ENCODE results near the gene ESPNL.

The ESPNL gene

GRCh38 chr2:238095143-238095542 is 5.0 kb upstream of the ESPNL start:
- in situ Hi-C loops (cut with HindIII; ENCODE audit: low pct_ligation_motif_present, low pct_unique_long_range_greater_than_20kb, low sequenced_read_pairs) = no loop called here
- DNase-seq = no peak

DNA sequence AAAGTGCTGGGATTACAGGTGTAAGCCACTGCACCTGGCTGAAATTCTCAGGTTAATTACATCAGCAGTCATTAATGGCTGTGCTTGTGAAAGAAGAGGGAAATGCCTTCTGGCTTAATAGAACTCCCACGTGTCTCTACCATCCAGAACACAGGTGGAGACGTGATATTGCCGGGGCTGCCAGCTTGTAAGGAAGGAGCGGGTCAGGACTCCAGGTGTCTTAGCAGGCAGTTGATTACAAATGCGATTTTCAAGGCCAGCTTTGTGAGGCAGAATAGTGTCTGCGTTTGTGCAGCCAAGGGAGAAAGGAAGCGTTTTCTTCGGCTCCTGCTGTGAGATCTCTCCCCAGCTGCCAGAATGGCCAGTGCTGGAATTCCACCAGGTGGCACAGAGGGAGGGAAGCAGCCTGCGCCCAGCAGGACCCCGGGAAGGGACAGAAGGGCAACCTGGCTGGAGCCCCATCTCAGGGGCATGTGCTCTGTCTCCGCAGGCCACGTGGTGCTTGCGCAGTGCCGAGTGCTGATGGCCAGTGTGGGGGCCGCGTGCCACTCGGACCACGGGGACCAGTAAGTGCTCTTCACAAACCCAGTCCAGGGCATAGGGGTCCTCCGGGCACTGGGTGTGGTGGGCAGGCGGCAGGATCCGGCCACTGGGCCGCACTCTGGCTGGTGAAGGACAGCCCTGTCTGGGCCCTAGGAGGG is 3.7 kb upstream of the ESPNL start:
- no peak for DNase-seq
- in situ Hi-C loops (cut with HindIII; ENCODE audit: low pct_ligation_motif_present, low pct_unique_long_range_greater_than_20kb, low sequenced_read_pairs) = no loop called here

- in situ Hi-C loops (cut with HindIII; ENCODE audit: low pct_ligation_motif_present, low pct_unique_long_range_greater_than_20kb, low sequenced_read_pairs) = no loop called here
- DNase-seq = no peak
These were observed 2.7 kb upstream of the ESPNL start for GRCh38 chr2:238097201-238097987.

DNA sequence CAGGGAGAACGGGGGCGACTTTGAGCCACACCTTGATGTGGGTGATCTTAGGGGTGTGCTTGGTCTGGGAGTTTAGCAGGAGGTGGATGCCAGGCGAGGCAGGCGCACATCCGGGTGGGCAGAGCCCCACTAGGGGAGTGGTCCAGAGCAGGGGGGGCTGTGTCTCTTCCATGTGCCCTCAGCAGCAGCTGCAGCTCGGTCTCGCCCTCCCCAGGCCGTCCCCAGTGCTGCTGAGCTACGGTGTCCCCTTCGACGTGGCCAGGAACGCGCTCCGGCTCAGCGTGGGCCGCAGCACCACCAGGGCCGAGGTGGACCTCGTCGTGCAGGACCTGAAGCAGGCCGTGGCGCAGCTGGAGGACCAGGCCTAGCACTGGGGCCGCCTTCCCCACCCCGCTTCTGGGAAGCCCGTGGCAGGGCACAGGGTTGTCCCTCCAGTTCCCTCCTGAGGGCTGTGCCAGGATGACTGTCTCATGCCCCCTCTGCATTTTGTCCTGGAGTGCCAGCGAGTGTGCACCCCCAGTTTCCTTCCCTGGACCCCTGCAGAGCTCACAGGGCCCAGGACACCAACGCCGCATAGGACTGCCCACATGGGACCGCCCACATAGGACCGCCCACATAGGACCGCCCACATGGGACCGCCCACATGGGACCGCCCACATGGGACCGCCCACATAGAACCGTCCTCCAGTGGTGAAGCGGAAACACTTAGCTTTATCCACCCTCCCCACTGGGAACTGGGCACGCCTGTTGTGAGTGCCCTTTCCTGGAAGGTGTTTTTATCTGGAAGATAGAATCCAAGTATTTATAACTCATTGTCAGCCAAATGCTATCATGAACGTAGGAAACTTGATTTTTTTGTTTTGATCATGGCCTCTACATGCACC is 1.9 kb upstream of the ESPNL start:
- DNase-seq = peak; percentile 88
- in situ Hi-C loops (cut with HindIII; ENCODE audit: low pct_ligation_motif_present, low pct_unique_long_range_greater_than_20kb, low sequenced_read_pairs) = no loop called here

GRCh38 chr2:238098901-238099713 is 1.0 kb upstream of the ESPNL start:
- in situ Hi-C loops (cut with HindIII; ENCODE audit: low pct_ligation_motif_present, low pct_unique_long_range_greater_than_20kb, low sequenced_read_pairs) = no loop called here
- peak; percentile 68 for DNase-seq

- DNase-seq = no peak
- in situ Hi-C loops (cut with HindIII; ENCODE audit: low pct_ligation_motif_present, low pct_unique_long_range_greater_than_20kb, low sequenced_read_pairs) = no loop called here
These were observed 459 bp upstream of the ESPNL start for GRCh38 chr2:238099714-238100048.

DNA sequence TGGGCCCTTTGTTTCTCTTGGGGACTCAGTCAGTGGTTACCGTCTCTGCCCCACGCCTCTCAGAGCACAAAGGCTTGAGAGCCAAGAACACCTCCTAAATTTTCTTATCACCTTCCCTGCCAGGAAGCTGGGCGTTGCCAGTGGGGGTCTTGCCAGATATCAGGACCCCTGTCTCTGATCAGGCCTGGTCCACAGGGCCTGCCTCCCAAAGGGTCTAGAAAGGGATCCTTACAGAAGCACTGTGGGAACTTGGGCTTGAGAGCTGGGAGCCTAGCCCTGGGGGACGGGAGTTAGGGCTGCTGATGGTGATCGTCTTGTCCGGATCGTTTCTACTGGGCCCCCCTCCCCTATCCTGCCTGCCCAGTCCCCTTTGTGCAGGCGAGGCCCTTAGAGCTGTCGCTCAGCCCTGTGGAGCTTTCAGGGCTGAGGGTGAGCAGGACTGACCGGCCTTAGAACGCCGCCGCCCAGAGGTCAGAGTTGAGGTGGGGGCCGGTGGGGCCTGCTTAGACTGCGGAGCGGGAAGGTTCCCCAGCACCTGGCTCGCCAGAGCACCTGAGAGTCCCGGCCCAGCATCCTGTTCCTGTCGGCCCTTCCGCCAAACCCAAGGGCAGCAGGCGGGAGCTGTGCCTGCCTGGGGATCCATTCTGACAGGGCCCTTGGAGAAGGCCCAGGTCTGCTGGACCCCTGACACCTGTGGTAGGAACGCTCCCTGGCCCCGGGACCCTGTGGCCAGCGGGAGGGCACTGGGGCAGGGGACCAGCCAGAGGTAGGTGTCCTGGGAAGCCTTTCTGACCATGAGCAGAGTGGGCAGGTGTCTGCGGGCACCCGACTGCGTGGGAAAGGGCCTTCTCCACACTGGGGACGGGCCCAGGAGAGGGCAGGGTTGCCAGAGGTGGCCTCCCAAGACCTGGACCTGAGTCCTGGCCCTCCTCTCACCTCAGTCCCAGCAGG is 956 bp downstream of the ESPNL start:
- in situ Hi-C loops (cut with HindIII; ENCODE audit: low pct_ligation_motif_present, low pct_unique_long_range_greater_than_20kb, low sequenced_read_pairs) = no loop called here

DNA sequence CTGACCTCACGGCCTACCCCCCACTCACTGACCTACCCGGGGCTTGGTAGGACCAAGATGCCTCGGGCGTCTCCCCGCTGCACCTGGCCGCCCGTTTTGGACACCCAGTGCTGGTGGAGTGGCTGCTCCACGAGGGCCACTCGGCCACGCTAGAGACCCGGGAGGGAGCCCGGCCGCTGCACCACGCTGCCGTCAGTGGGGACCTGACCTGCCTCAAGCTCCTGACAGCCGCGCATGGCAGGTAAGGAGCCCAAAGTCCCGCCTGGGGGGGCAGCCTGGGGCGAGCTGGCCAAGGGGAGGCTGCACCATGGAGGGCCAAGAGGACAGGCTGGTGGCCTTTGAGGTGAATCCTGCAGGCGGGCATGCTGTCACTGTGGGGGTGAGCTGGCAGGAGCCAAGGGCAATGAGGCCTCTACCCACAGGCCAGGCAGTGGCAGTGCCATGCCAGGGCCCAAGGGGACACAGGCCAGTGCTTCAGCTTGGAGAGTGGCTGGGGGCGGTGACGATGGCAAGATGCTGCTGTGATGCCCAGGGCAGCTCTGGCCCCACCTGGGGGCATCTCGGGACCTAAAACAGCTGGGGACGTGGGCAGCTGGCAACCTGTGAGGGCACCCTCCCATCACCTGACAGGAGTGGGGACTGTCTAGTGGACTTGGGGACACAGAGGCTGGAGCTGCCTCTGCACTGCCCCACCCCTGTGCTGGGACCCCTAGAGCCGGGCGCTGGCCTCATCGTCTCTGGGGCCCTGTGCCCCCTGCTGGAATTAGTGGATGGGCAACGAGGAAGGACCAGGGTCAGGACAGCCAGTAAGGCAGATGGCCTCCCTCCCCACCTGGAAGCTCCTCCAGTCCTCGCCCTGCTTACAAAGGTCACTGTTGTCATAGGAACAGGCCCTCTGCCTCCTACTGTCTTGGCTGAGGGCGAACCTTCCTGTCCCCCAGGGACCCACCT is 2.0 kb downstream of the ESPNL start:
- in situ Hi-C loops (cut with HindIII; ENCODE audit: low pct_ligation_motif_present, low pct_unique_long_range_greater_than_20kb, low sequenced_read_pairs) = no loop called here
- no peak for DNase-seq

More for the DNA sequence above, 956 bp downstream of the ESPNL start:
- no peak for DNase-seq

- in situ Hi-C loops (cut with HindIII; ENCODE audit: low pct_ligation_motif_present, low pct_unique_long_range_greater_than_20kb, low sequenced_read_pairs) = no loop called here
- DNase-seq = no peak
These were observed 2.7 kb downstream of the ESPNL start for GRCh38 chr2:238102865-238103264.

DNA sequence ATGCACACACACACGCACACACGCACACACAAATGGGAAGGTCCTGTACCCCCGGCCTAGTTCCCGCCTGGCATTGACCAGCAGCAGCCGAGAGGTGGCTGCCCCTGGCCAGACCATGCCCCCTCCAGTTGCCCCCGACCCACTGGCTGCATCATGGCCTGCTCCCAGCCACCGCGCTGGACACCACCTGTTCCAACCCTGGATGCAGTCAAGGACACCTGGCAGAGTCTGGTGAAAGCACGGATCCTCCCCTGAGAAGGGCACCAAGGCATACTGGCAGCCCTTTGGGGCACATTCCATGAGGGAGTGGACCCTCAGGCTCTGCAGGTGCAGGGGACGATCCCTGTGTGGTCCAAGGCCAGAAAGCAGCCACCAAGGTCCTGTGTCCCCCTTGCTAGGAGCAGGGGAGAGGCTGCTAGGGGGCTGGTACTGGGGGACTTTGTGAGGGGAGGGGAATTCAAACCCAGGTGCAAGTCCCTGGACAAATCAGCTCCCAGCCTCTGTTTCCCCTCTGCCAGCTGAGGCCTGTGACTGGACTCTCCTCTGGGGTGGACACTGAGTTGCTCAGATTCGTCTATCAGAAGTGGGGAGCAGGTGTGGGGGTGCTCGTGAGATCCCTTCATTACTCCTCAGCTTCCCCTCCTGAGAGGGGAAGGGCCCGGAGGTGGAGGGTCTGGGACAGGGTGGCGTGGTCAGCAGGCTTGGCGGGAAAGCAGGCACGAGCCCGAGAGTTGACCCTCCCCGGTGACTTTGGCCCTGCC is 3.5 kb downstream of the ESPNL start:
- in situ Hi-C loops (cut with HindIII; ENCODE audit: low pct_ligation_motif_present, low pct_unique_long_range_greater_than_20kb, low sequenced_read_pairs) = no loop called here

DNA sequence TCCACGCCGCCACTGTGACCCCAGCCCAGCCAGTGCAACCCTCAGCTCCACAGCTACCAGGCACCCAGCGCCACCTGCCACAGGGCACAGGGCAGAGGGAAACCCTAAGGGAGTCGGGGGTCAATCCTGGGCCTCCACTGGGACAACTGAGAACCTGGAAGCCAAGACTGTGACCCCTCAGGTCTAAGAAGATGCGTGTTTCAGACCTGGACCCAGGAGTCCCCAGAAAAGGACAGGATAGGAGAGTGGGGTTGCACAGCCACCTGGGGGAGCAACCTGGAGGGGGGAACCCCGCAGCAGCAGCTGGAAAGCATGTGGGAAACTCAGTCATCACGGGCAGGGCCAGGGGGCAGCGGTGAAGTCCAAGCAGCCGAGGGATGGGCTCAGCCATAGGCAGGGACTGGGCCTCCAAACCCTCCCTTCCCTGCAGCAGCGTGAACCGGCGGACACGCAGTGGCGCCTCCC is 4.1 kb downstream of the ESPNL start:
- in situ Hi-C loops (cut with HindIII; ENCODE audit: low pct_ligation_motif_present, low pct_unique_long_range_greater_than_20kb, low sequenced_read_pairs) = no loop called here
- no peak for DNase-seq

More for the DNA sequence above, 3.5 kb downstream of the ESPNL start:
- DNase-seq = no peak

GRCh38 chr2:238104691-238105371 is 4.7 kb downstream of the ESPNL start:
- in situ Hi-C loops (cut with HindIII; ENCODE audit: low pct_ligation_motif_present, low pct_unique_long_range_greater_than_20kb, low sequenced_read_pairs) = no loop called here
- DNase-seq = no peak

GRCh38 chr2:238105506-238106338 is 5.6 kb downstream of the ESPNL start:
- no peak for DNase-seq
- in situ Hi-C loops (cut with HindIII; ENCODE audit: low pct_ligation_motif_present, low pct_unique_long_range_greater_than_20kb, low sequenced_read_pairs) = no loop called here

- in situ Hi-C loops (cut with HindIII; ENCODE audit: low pct_ligation_motif_present, low pct_unique_long_range_greater_than_20kb, low sequenced_read_pairs) = no loop called here
- DNase-seq = no peak
These were observed 6.2 kb downstream of the ESPNL start for GRCh38 chr2:238106339-238106697.

Data from ACHN (cell line).